ENCODE results near the gene BTNL9.
"Not testable (repeated sequence)": the region's sequence is repeated elsewhere in the genome, so short reads cannot be mapped to it uniquely, and the experiment has no call there.

The BTNL9 gene

GRCh38 chr5:181098762-181099601, 58.9 kb downstream of the BTNL9 start:
- DNase-seq (ENCODE audit: low read depth in 1 of 2, low spot score in 1 of 2): no peak

GRCh38 chr5:181099602-181100086, 59.6 kb downstream of the BTNL9 start:
- no peak for DNase-seq (ENCODE audit: low read depth in 1 of 2, low spot score in 1 of 2)

- DNase-seq (ENCODE audit: low read depth in 1 of 2, low spot score in 1 of 2): no peak
Observed at GRCh38 chr5:181100121-181100875, 60.2 kb downstream of the BTNL9 start.

- DNase-seq (ENCODE audit: low read depth in 1 of 2, low spot score in 1 of 2): not testable (repeated sequence)
Observed at GRCh38 chr5:181101030-181101641, 61.1 kb downstream of the BTNL9 start.

GRCh38 chr5:181101930-181102674, 62.0 kb downstream of the BTNL9 start:
- DNase-seq (ENCODE audit: low read depth in 1 of 2, low spot score in 1 of 2): not testable (repeated sequence)

GRCh38 chr5:181104259-181104568, 64.1 kb downstream of the BTNL9 start:
- DNase-seq (ENCODE audit: low read depth in 1 of 2, low spot score in 1 of 2): not testable (repeated sequence)

GRCh38 chr5:181104606-181105390, 64.7 kb downstream of the BTNL9 start:
- not testable (repeated sequence) for DNase-seq (ENCODE audit: low read depth in 1 of 2, low spot score in 1 of 2)

GRCh38 chr5:181105391-181106025, 65.4 kb downstream of the BTNL9 start:
- DNase-seq (ENCODE audit: low read depth in 1 of 2, low spot score in 1 of 2): no peak

- DNase-seq (ENCODE audit: low read depth in 1 of 2, low spot score in 1 of 2): no peak
Observed at GRCh38 chr5:181107699-181108098, 67.6 kb downstream of the BTNL9 start.

GRCh38 chr5:181108578-181109165, 68.6 kb downstream of the BTNL9 start:
- no peak for DNase-seq (ENCODE audit: low read depth in 1 of 2, low spot score in 1 of 2)

GRCh38 chr5:181109489-181110013, 69.5 kb downstream of the BTNL9 start:
- no peak for DNase-seq (ENCODE audit: low read depth in 1 of 2, low spot score in 1 of 2)

- DNase-seq (ENCODE audit: low read depth in 1 of 2, low spot score in 1 of 2): no peak
Observed at GRCh38 chr5:181111010-181111409, 70.9 kb downstream of the BTNL9 start.
